ENCODE measurements around the gene FYCO1. TPM values are rescaled to one million over a fixed set of nuclear protein-coding genes. Genes with fewer than 3 reads are reported as not detected.
"Not testable (repeated sequence)": the region's sequence is repeated elsewhere in the genome, so short reads cannot be mapped to it uniquely, and the experiment has no call there.

Gene FYCO1
- total RNA-seq, 1 donor from 2014 or later: 31.8 TPM

DNA sequence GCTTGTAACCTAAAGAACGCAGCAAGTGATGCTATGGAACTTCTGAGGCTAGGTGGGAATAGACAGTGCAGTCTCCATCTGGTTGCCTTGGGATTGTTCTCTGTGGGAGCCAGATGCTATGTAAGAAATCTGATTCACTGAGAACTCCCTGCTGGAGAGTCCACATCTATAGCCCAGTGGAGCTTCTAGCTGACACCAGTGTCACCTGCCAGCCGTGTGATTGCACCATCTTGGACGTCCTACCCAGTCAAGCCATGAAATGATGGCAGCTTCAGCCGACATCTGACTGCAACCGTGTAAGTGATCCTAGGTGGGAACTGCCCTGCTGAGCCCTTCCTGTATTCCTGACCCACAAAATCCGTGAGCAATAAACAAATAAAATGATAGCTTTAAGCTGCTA, 12.4 kb upstream of the FYCO1 start:
- no peaks in the 10 kb centered on the region for H3K9me3 Mint-ChIP-seq (ENCODE audit: unreplicated experiment)
- H3K27ac Mint-ChIP-seq (ENCODE audit: unreplicated experiment): no peak overlapping the region
- H3K36me3 Mint-ChIP-seq (ENCODE audit: unreplicated experiment): no peaks in the 10 kb centered on the region
- H3K4me3 Mint-ChIP-seq (ENCODE audit: unreplicated experiment): no peak overlapping the region
- peaks cover 4% of the 10 kb centered on the region for H3K4me1 Mint-ChIP-seq (ENCODE audit: unreplicated experiment)
- TF ChIP-seq, protein P1, sequence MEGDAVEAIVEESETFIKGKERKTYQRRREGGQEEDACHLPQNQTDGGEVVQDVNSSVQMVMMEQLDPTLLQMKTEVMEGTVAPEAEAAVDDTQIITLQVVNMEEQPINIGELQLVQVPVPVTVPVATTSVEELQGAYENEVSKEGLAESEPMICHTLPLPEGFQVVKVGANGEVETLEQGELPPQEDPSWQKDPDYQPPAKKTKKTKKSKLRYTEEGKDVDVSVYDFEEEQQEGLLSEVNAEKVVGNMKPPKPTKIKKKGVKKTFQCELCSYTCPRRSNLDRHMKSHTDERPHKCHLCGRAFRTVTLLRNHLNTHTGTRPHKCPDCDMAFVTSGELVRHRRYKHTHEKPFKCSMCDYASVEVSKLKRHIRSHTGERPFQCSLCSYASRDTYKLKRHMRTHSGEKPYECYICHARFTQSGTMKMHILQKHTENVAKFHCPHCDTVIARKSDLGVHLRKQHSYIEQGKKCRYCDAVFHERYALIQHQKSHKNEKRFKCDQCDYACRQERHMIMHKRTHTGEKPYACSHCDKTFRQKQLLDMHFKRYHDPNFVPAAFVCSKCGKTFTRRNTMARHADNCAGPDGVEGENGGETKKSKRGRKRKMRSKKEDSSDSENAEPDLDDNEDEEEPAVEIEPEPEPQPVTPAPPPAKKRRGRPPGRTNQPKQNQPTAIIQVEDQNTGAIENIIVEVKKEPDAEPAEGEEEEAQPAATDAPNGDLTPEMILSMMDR (IDR thresholded peaks at IDR 0.05): no peak
- no peak for DNase-seq (ENCODE audit: extremely low spot score, unreplicated experiment)
- peaks cover 25% of the 10 kb centered on the region for H3K27me3 Mint-ChIP-seq (ENCODE audit: unreplicated experiment)

DNA sequence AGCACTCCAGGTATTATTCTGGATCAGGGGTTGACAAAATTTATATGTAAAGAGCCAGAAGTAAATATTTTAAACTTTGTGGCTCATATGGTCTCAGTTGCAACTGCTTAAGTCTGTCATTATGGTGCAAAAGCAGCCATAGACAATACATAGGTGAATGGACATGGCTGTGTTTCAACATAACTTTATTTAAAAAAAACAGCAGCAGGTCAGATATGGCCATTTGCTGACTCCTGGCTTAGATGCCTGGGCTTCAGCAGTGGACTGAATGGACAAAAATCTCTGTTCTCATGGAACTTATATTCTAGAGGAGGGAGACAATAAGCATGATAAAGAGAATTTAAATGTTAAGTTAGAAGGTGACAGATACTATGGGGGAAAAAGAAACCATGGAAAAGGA, 11.7 kb upstream of the FYCO1 start:
- peaks cover 18% of the 10 kb centered on the region for H3K27me3 Mint-ChIP-seq (ENCODE audit: unreplicated experiment)

DNA sequence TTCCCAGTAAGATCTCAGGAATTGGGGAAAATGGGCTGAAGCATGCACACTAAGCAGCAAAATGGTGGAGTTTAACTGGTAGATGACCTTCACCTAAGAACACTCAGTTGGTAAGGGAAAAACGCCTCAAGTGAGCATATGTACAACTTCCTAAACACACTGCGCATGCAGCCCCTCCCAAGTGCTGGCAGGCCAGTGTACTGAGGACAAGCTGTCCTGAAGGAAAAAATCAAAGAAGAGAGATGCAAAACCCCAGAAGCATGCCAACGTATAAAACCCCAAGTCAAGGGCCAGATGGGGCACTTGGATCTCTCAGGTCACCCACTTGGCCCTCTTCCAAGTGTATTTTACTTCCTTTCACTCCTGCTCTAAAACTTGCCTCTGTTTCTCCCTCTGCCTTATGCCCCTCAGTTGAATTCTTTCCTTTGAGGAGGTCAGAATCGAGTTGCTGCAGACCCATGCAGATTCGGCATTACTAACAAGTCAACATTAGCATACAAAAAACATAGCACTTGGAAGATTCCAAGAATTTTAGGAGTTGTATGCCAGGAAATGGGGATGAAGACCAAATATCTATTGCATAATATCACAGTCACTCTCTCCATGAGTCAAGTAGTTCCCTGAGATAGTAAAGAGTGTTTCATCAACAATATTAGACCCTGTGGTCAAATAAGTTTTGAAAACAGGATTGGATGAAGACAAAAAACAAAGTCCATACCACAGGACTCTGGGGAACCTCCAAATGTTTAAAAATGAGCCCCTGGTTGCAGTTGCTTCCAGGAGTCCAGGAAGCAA, 10.8 kb upstream of the FYCO1 start:
- no peaks in the 10 kb centered on the region for H3K36me3 Mint-ChIP-seq (ENCODE audit: unreplicated experiment)
- no peaks in the 10 kb centered on the region for H3K9me3 Mint-ChIP-seq (ENCODE audit: unreplicated experiment)
- TF ChIP-seq, protein P1 (IDR thresholded peaks at IDR 0.05): no peak
- H3K4me1 Mint-ChIP-seq (ENCODE audit: unreplicated experiment): peaks cover 4% of the 10 kb centered on the region
- no peak overlapping the region for H3K27ac Mint-ChIP-seq (ENCODE audit: unreplicated experiment)
- peaks cover 15% of the 10 kb centered on the region for H3K27me3 Mint-ChIP-seq (ENCODE audit: unreplicated experiment)
- no peak for DNase-seq (ENCODE audit: extremely low spot score, unreplicated experiment)
- no peak overlapping the region for H3K4me3 Mint-ChIP-seq (ENCODE audit: unreplicated experiment)

More for the DNA sequence above, 11.7 kb upstream of the FYCO1 start:
- Mint-ChIP-seq H3K9me3 (ENCODE audit: unreplicated experiment) (no peaks in the 10 kb centered on the region), H3K27ac (ENCODE audit: unreplicated experiment) (no peak overlapping the region), H3K4me1 (ENCODE audit: unreplicated experiment) (peaks cover 4% of the 10 kb centered on the region), H3K4me3 (ENCODE audit: unreplicated experiment) (no peak overlapping the region), H3K36me3 (ENCODE audit: unreplicated experiment) (no peaks in the 10 kb centered on the region)
- TF ChIP-seq, protein P1 (IDR thresholded peaks at IDR 0.05): no peak
- no peak for DNase-seq (ENCODE audit: extremely low spot score, unreplicated experiment)

DNA sequence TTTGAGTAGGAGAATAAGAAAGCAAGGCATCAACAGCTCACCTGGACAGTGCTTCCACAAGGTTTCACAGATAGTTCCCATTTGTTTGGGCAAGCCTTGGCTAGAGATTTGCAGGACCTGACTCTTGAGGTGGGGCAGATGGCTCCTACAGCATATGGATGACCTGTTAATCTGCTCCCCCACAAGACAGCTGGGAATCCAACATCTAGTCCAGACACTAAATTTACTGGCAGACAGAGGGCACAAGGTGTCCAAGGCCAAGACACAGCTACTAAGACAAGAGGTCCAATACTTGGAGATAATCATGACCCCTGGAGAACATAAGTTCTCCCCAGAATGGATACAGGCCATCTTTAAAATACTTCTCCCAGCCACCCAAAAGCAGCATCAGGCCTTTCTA, 8.1 kb upstream of the FYCO1 start:
- H3K27me3 Mint-ChIP-seq (ENCODE audit: unreplicated experiment): peaks cover 20% of the 10 kb centered on the region
- not testable (repeated sequence) for H3K36me3 Mint-ChIP-seq (ENCODE audit: unreplicated experiment); H3K4me3 Mint-ChIP-seq (ENCODE audit: unreplicated experiment); DNase-seq (ENCODE audit: extremely low spot score, unreplicated experiment); H3K27ac Mint-ChIP-seq (ENCODE audit: unreplicated experiment); H3K9me3 Mint-ChIP-seq (ENCODE audit: unreplicated experiment); H3K4me1 Mint-ChIP-seq (ENCODE audit: unreplicated experiment)

DNA sequence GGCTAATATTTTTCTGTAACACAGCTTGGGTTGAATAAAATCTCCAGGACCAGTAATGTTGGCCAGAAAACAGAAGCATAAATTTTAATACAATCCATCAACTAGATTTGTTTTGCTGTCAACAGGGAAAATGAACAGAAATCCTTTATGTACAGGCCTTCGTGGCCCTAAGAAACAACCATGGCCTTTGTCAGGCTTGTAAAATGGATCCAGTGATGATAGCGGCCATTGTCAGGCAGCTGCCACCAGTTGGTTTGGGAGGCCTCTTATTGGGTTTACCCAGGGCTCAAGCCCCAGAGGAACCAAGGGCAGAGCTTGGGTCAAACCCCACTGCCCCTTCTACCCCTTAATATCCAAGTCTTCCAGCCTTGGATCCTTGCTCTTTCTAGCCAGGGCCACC, 5.6 kb upstream of the FYCO1 start:
- TF ChIP-seq, protein P1 (IDR thresholded peaks at IDR 0.05): no peak

More for the DNA sequence above, 5.6 kb upstream of the FYCO1 start:
- H3K27me3 Mint-ChIP-seq (ENCODE audit: unreplicated experiment): peaks cover 21% of the 10 kb centered on the region
- no peaks in the 10 kb centered on the region for H3K9me3 Mint-ChIP-seq (ENCODE audit: unreplicated experiment)
- peaks cover under 1% of the 10 kb centered on the region for H3K4me1 Mint-ChIP-seq (ENCODE audit: unreplicated experiment)
- H3K27ac Mint-ChIP-seq (ENCODE audit: unreplicated experiment): no peak overlapping the region
- no peaks in the 10 kb centered on the region for H3K36me3 Mint-ChIP-seq (ENCODE audit: unreplicated experiment)
- no peak for DNase-seq (ENCODE audit: extremely low spot score, unreplicated experiment)
- H3K4me3 Mint-ChIP-seq (ENCODE audit: unreplicated experiment): no peak overlapping the region
